Astrocyte (in vitro differentiated cells and primary cell): ENCODE measurements around the gene TMEM179.

Experiments
- CTCF ChIP-seq: IDR thresholded peaks from 2 replicates; pipeline ENCODE4 v1.5.1; 2011; ENCODE audit warnings: low read depth, mild to moderate bottlenecking, inconsistent platforms, low read length, moderate library complexity; ENCODE audit not compliant: insufficient read depth
- EZH2 ChIP-seq: IDR thresholded peaks from 2 replicates; pipeline ENCODE4 v1.6.1; 2012; ENCODE audit warnings: mild to moderate bottlenecking, low read length, inconsistent platforms; ENCODE audit not compliant: insufficient read depth

GRCh38 chr14:104544362-104544961, 60.1 kb downstream of the TMEM179 start:
- no peak for TF ChIP-seq EZH2
- no peak for TF ChIP-seq CTCF
